HG02884 (cell line): Measurements from ENCODE around the gene PRDX3.
A peak's percentile ranks its signal among the peaks of the same experiment; 100 is the strongest.

Experiments used
- ATAC-seq: cut with Tn5 transposase; IDR thresholded peaks from one replicate; pipeline ENCODE4 v1.9.1; 2021; ENCODE audit warnings: mild to moderate bottlenecking, moderate library complexity; ENCODE audit not compliant: unreplicated experiment

PRDX3 gene

GRCh38 chr10:119178372-119179119, at the start of gene PRDX3:
Gene PRDX3 (minus strand): TSS chr10:119178812. CDS start chr10:119178790, 22 bp downstream.
- ATAC-seq, result peak; percentile 82

- ATAC-seq, result no peak
Observed at GRCh38 chr10:119227825-119228224, 49.2 kb upstream of the PRDX3 start.

- no peak for ATAC-seq
Observed at GRCh38 chr10:119225083-119225658, 46.6 kb upstream of the PRDX3 start.

- no peak for ATAC-seq
Observed at GRCh38 chr10:119222966-119223386, 44.4 kb upstream of the PRDX3 start.

GRCh38 chr10:119222537-119222936, 43.9 kb upstream of the PRDX3 start:
- ATAC-seq, result no peak

GRCh38 chr10:119221666-119222065, 43.1 kb upstream of the PRDX3 start:
- no peak for ATAC-seq

GRCh38 chr10:119221201-119221600, 42.6 kb upstream of the PRDX3 start:
- no peak for ATAC-seq

- no peak for ATAC-seq
Observed at GRCh38 chr10:119219871-119220270, 41.3 kb upstream of the PRDX3 start.

- ATAC-seq, result no peak
Observed at GRCh38 chr10:119217991-119218490, 39.4 kb upstream of the PRDX3 start.

- no peak for ATAC-seq
Observed at GRCh38 chr10:119217401-119217800, 38.8 kb upstream of the PRDX3 start.

- no peak for ATAC-seq
Observed at GRCh38 chr10:119216127-119216526, 37.5 kb upstream of the PRDX3 start.

- no peak for ATAC-seq
Observed at GRCh38 chr10:119215371-119215770, 36.8 kb upstream of the PRDX3 start.

- ATAC-seq, result no peak
Observed at GRCh38 chr10:119211625-119212441, 33.2 kb upstream of the PRDX3 start.

GRCh38 chr10:119211176-119211575, 32.6 kb upstream of the PRDX3 start:
- no peak for ATAC-seq

GRCh38 chr10:119210633-119211032, 32.0 kb upstream of the PRDX3 start:
- ATAC-seq, result no peak

- no peak for ATAC-seq
Observed at GRCh38 chr10:119209736-119210355, 31.2 kb upstream of the PRDX3 start.

- ATAC-seq, result no peak
Observed at GRCh38 chr10:119209035-119209735, 30.6 kb upstream of the PRDX3 start.

- ATAC-seq, result no peak
Observed at GRCh38 chr10:119208553-119208940, 29.9 kb upstream of the PRDX3 start.

- ATAC-seq, result peak; percentile 2
Observed at GRCh38 chr10:119207713-119208552, 29.3 kb upstream of the PRDX3 start.

- ATAC-seq, result peak; percentile 70
Observed at GRCh38 chr10:119207366-119207666, 28.7 kb upstream of the PRDX3 start, which contains the start of gene GRK5. Gene GRK5 (plus strand): TSS chr10:119207571. CDS start chr10:119207918, 347 bp downstream.
